Keratinocyte (primary cell): ENCODE data around the gene C16orf90. TPM values are rescaled to one million over a fixed set of nuclear protein-coding genes. Genes with fewer than 3 reads are reported as not detected.
A peak's percentile ranks its signal among the peaks of the same experiment; 100 is the strongest.
"Not testable (repeated sequence)": the region's sequence is repeated elsewhere in the genome, so short reads cannot be mapped to it uniquely, and the experiment has no call there.

Experiments used
- DNase-seq: peaks from one replicate; pipeline ENCODE4 v3.0.0-alpha.2; 2011; ENCODE audit warnings: low read depth, missing footprints, low spot score
- FAIRE-seq: peaks from 2 replicates; lab custom pipeline; 2011; peaks lifted over from hg19 to GRCh38; lab: Jason Lieb, UNC
- H2AFZ ChIP-seq: 2 replicates; pipeline ENCODE4 v1.6.0; 2012; ENCODE audit warnings: low read length, control low read depth, inconsistent platforms; ENCODE audit not compliant: control insufficient read depth
- H3K27ac ChIP-seq: 2 replicates; pipeline ENCODE4 v1.5.1; 2011; ENCODE audit warnings: low read length; ENCODE audit not compliant: control insufficient read depth, insufficient read depth
- H3K27me3 ChIP-seq: 3 replicates; pipeline ENCODE4 v1.6.0; 2011; ENCODE audit warnings: low read length; ENCODE audit not compliant: control insufficient read depth, insufficient read depth; ENCODE audit errors: extremely low read depth
- H3K36me3 ChIP-seq, 2 experiments: 2 replicates in 1 of 2; 3 replicates in 1 of 2; pipeline ENCODE4 v1.5.1; 2011; ENCODE audit warnings: low read length in 2 of 2, mild to moderate bottlenecking in 1 of 2; ENCODE audit not compliant: control insufficient read depth in 2 of 2, insufficient read depth in 2 of 2; ENCODE audit errors: extremely low read depth in 1 of 2
- H3K4me1 ChIP-seq: 3 replicates; pipeline ENCODE4 v1.5.1; 2011; ENCODE audit warnings: low read length; ENCODE audit not compliant: control insufficient read depth, insufficient read depth; ENCODE audit errors: extremely low read depth
- H3K4me2 ChIP-seq: 3 replicates; pipeline ENCODE4 v1.6.0; 2011; ENCODE audit warnings: low read depth, low read length; ENCODE audit not compliant: control insufficient read depth, insufficient read depth; ENCODE audit errors: extremely low read depth
- H3K4me3 ChIP-seq, 3 experiments: fragments of 200-600 bp in 1 of 3; sonication (generic) in 1 of 3; 2 replicates in 2 of 3; 3 replicates in 1 of 3; pipeline ENCODE4 v1.5.1; 2011 to 2016; ENCODE audit warnings: low read length in 3 of 3, mild to moderate bottlenecking in 3 of 3, control low read depth in 2 of 3, inconsistent platforms in 1 of 3, low read depth in 1 of 3, mixed read lengths in 1 of 3, mixed run types in 1 of 3, moderate library complexity in 1 of 3; ENCODE audit not compliant: control insufficient read depth in 2 of 3, insufficient read depth in 2 of 3; ENCODE audit errors: extremely low read depth in 1 of 3
- H3K79me2 ChIP-seq: 2 replicates; pipeline ENCODE4 v1.6.0; 2012; ENCODE audit warnings: low read length; ENCODE audit not compliant: control insufficient read depth, insufficient read depth
- H3K9ac ChIP-seq: 3 replicates; pipeline ENCODE4 v1.6.0; 2011; ENCODE audit warnings: low read length; ENCODE audit not compliant: control insufficient read depth, insufficient read depth; ENCODE audit errors: extremely low read depth
- H3K9me1 ChIP-seq: 3 replicates; pipeline ENCODE4 v1.6.0; 2011; ENCODE audit warnings: low read length; ENCODE audit not compliant: control insufficient read depth, insufficient read depth; ENCODE audit errors: extremely low read depth
- H3K9me3 ChIP-seq: 2 replicates; pipeline ENCODE4 v1.5.1; 2012; ENCODE audit warnings: low read depth, low read length; ENCODE audit not compliant: control insufficient read depth
- H4K20me1 ChIP-seq: 3 replicates; pipeline ENCODE4 v1.6.0; 2011; ENCODE audit warnings: low read length; ENCODE audit not compliant: control insufficient read depth, insufficient read depth; ENCODE audit errors: extremely low read depth
- CTCF ChIP-seq, 3 experiments: IDR thresholded peaks in 1 of 3; conservative IDR thresholded peaks in 1 of 3; optimal IDR thresholded peaks in 1 of 3; 2 replicates in 2 of 3; 3 replicates in 1 of 3; pipeline versions ENCODE3 to v1.5.1; 2011; ENCODE audit warnings: low read length in 3 of 3, mild to moderate bottlenecking in 3 of 3, moderate library complexity in 2 of 3, control low read depth in 1 of 3, inconsistent platforms in 1 of 3; ENCODE audit not compliant: insufficient read depth in 2 of 3; ENCODE audit errors: extremely low read depth in 1 of 3
- EZH2 ChIP-seq: IDR thresholded peaks from one replicate; pipeline ENCODE4 v1.6.1; 2012; ENCODE audit warnings: inconsistent platforms, mild to moderate bottlenecking, low read length, moderate library complexity
- dilution Hi-C: fragments of 300-500 bp; cut with MboI; formaldehyde crosslinking; loops from one replicate; pipeline ENCODE4 v1.7.0; 2020; ENCODE audit warnings: low sequenced_read_pairs; ENCODE audit not compliant: extremely low pct_ligation_motif_present
- polyA plus RNA-seq, 5 experiments: library from polyadenylated mRNA; depleted of rRNA in 3 of 5; stranded (reverse) in 3 of 5; stranded (forward) in 1 of 5; unstranded in 1 of 5; fragments of >200 nt; gene quantifications; 1 replicate in 1 of 5; 2 replicates in 3 of 5; 3 replicates in 1 of 5; pipeline versions ENCODE4 v1.2.1 to v1.2.3, GENCODE V29; 2011 to 2012; ENCODE audit warnings: missing spikeins in 2 of 5, low read depth in 1 of 5, low replicate concordance in 1 of 5

The C16orf90 gene
- polyA plus RNA-seq, 1 donor (not counting 4 experiments of a cell fraction or from before 2014, with no cell fraction given), result not detected

GRCh38 chr16:3528406-3528805 lies 33.1 kb upstream of the C16orf90 start:
- Histone ChIP-seq H3K9me3 (no peaks in the 10 kb centered on the region), H3K27me3 (no peaks in the 10 kb centered on the region), H3K9me1 (no peaks in the 10 kb centered on the region), H3K36me3 (peaks cover 12 to 17% of the 10 kb centered on the region in 2 experiments), H3K27ac (no peak overlapping the region), H4K20me1 (no peaks in the 10 kb centered on the region), H3K9ac (no peak overlapping the region), H3K4me1 (no peaks in the 10 kb centered on the region), H3K4me3 (no peak overlapping the region), H2AFZ (no peak overlapping the region), H3K4me2 (no peak overlapping the region), H3K79me2 (no peaks in the 10 kb centered on the region)
- dilution Hi-C loops, result no loop called here
- DNase-seq, result no peak
- no peak for TF ChIP-seq EZH2
- no peak for TF ChIP-seq CTCF (optimal IDR thresholded peaks at IDR 0.05 in 1 of 3, IDR thresholded peaks at IDR 0.05 in 1 of 3, conservative IDR thresholded peaks at IDR 0.05 in 1 of 3; ENCODE audit: extremely low read depth in 1 of 3, insufficient read depth in 2 of 3, low read length in 3 of 3)
- FAIRE-seq, result no peak

- peak; percentile 5 to 59 (median 7) for TF ChIP-seq CTCF (optimal IDR thresholded peaks at IDR 0.05 in 1 of 3, IDR thresholded peaks at IDR 0.05 in 1 of 3, conservative IDR thresholded peaks at IDR 0.05 in 1 of 3; ENCODE audit: extremely low read depth in 1 of 3, insufficient read depth in 2 of 3, low read length in 3 of 3)
- H4K20me1 ChIP-seq, FAIRE-seq, H3K27me3 ChIP-seq, H3K9ac ChIP-seq, H3K4me3 ChIP-seq, H2AFZ ChIP-seq, H3K4me1 ChIP-seq, dilution Hi-C loops, H3K9me3 ChIP-seq, H3K79me2 ChIP-seq, DNase-seq, H3K4me2 ChIP-seq, H3K9me1 ChIP-seq, H3K27ac ChIP-seq: not testable (repeated sequence)
- H3K36me3 ChIP-seq, result peaks cover 7 to 16% of the 10 kb centered on the region in 2 experiments
Observed at GRCh38 chr16:3527216-3527829, 32.0 kb upstream of the C16orf90 start.
